Loucy (cell line): Measurements from ENCODE around the gene INTS6.

Experiments
- EZH2phosphoT487 ChIP-seq: fragments of 200-600 bp; IDR thresholded peaks from 2 replicates; pipeline ENCODE4 v1.6.1; 2018; ENCODE audit warnings: antibody characterized with exemption, mild to moderate bottlenecking, moderate library complexity, borderline replicate concordance
- TF ChIP-seq, protein P1 (sequence below): fragments of 200-600 bp; sonication (generic); conservative IDR thresholded peaks from 2 replicates; pipeline ENCODE4 v1.5.1; 2014; ENCODE audit warnings: mild to moderate bottlenecking, antibody characterized with exemption, low read length

DNA sequence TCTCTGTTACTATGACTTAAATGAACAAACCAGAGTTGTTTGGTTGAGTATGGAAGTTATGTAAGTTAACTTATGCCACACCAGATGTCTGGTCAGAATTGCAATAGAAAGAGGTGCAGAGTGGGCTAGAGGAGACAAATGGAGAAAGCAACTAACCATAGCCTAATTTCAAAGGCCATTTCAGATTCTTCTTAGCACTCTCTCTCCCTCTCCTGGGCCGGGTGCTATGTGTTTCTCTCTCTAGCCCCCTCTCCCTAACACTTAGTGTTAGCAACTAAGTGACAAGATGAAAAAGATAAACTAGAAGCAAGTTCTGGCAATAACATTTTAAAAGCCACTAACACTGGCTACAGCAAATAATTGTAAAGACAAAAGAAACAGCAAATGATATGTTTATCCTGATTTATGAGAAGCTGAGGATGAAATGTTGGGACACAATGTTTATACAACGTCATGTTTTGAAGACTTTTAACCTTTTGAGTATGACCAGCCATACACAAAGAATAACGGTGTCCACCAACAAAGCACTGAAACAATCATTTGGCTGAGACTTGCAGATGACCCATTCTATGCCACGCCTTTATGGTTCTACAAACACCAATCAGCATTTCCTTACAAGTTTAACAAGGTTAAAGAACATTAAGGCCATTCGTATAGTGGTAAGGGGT, 94.8 kb downstream of the INTS6 start:
- TF ChIP-seq, protein P1, sequence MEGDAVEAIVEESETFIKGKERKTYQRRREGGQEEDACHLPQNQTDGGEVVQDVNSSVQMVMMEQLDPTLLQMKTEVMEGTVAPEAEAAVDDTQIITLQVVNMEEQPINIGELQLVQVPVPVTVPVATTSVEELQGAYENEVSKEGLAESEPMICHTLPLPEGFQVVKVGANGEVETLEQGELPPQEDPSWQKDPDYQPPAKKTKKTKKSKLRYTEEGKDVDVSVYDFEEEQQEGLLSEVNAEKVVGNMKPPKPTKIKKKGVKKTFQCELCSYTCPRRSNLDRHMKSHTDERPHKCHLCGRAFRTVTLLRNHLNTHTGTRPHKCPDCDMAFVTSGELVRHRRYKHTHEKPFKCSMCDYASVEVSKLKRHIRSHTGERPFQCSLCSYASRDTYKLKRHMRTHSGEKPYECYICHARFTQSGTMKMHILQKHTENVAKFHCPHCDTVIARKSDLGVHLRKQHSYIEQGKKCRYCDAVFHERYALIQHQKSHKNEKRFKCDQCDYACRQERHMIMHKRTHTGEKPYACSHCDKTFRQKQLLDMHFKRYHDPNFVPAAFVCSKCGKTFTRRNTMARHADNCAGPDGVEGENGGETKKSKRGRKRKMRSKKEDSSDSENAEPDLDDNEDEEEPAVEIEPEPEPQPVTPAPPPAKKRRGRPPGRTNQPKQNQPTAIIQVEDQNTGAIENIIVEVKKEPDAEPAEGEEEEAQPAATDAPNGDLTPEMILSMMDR = no peak
- TF ChIP-seq EZH2phosphoT487 = no peak
